ENCODE data around the gene TULP4.
"Not testable (repeated sequence)": the region's sequence is repeated elsewhere in the genome, so short reads cannot be mapped to it uniquely, and the experiment has no call there.

GRCh38 chr6:158527858-158528257 is 215.6 kb downstream of the TULP4 start:
- not testable (repeated sequence) for TF ChIP-seq CTCF (IDR thresholded peaks at IDR 0.05); HDAC2 (IDR thresholded peaks at IDR 0.05); POLR2A (IDR thresholded peaks at IDR 0.05; ENCODE audit: low read length)
